Astrocyte (in vitro differentiated cells and primary cell): ENCODE results near the gene KCNC2.

Experiments used
- EZH2 ChIP-seq: IDR thresholded peaks from 2 replicates; pipeline ENCODE4 v1.6.1; 2012; ENCODE audit warnings: mild to moderate bottlenecking, low read length, inconsistent platforms; ENCODE audit not compliant: insufficient read depth
- TF ChIP-seq, protein P1 (sequence below): IDR thresholded peaks from 2 replicates; pipeline ENCODE4 v1.5.1; 2011; ENCODE audit warnings: low read depth, mild to moderate bottlenecking, inconsistent platforms, low read length, moderate library complexity; ENCODE audit not compliant: insufficient read depth

DNA sequence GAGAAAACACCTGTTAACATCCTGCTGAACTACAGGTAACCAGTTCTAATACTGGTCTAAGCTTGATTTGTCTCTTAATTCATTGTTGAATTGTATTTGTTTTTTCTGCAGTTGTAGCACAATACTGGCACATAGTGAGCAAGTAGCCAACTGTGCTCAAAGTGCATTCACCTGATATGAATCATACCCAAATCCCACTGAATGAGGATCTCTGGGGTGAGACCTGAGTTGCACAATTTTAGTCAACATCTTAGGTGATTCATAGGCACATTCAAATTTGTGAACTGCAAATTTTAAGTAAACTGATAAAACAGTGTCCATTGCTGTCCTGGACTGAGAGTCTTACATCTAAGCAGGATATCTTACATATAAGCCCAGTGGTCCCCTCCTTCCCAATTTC is 12.8 kb downstream of the KCNC2 start:
- TF ChIP-seq EZH2: no peak
- TF ChIP-seq, protein P1, sequence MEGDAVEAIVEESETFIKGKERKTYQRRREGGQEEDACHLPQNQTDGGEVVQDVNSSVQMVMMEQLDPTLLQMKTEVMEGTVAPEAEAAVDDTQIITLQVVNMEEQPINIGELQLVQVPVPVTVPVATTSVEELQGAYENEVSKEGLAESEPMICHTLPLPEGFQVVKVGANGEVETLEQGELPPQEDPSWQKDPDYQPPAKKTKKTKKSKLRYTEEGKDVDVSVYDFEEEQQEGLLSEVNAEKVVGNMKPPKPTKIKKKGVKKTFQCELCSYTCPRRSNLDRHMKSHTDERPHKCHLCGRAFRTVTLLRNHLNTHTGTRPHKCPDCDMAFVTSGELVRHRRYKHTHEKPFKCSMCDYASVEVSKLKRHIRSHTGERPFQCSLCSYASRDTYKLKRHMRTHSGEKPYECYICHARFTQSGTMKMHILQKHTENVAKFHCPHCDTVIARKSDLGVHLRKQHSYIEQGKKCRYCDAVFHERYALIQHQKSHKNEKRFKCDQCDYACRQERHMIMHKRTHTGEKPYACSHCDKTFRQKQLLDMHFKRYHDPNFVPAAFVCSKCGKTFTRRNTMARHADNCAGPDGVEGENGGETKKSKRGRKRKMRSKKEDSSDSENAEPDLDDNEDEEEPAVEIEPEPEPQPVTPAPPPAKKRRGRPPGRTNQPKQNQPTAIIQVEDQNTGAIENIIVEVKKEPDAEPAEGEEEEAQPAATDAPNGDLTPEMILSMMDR: no peak
